NCI-H146 treated with DMSO at 0.1 percent for 48 hours (cell line): ENCODE measurements around the gene BACH2.
"Not testable (repeated sequence)": the region's sequence is repeated elsewhere in the genome, so short reads cannot be mapped to it uniquely, and the experiment has no call there.

Experiments
- DNase-seq: peaks from one replicate; lab custom pipeline; 2025; ENCODE audit not compliant: unreplicated experiment; lab: John Stamatoyannopoulos, UW

BACH2 gene

GRCh38 chr6:90162648-90163387, 133.8 kb downstream of the BACH2 start:
- DNase-seq = no peak

- DNase-seq = no peak
Measured at GRCh38 chr6:90160013-90160412, 136.6 kb downstream of the BACH2 start.

GRCh38 chr6:90159452-90159851, 137.2 kb downstream of the BACH2 start:
- DNase-seq = no peak

- no peak for DNase-seq
Measured at GRCh38 chr6:90158936-90159335, 137.7 kb downstream of the BACH2 start.

- DNase-seq = no peak
Measured at GRCh38 chr6:90157441-90157840, 139.2 kb downstream of the BACH2 start.

- no peak for DNase-seq
Measured at GRCh38 chr6:90156861-90157260, 139.8 kb downstream of the BACH2 start.

GRCh38 chr6:90154755-90155470, 141.7 kb downstream of the BACH2 start:
- no peak for DNase-seq

- no peak for DNase-seq
Measured at GRCh38 chr6:90151576-90152422, 144.8 kb downstream of the BACH2 start.

- DNase-seq = no peak
Measured at GRCh38 chr6:90149280-90149679, 147.4 kb downstream of the BACH2 start.

- DNase-seq = no peak
Measured at GRCh38 chr6:90148867-90149266, 147.8 kb downstream of the BACH2 start.

- no peak for DNase-seq
Measured at GRCh38 chr6:90146921-90147649, 149.6 kb downstream of the BACH2 start.

GRCh38 chr6:90146024-90146423, 150.6 kb downstream of the BACH2 start:
- DNase-seq = no peak

GRCh38 chr6:90144928-90145555, 151.6 kb downstream of the BACH2 start:
- DNase-seq = no peak

- DNase-seq = no peak
Measured at GRCh38 chr6:90144396-90144795, 152.2 kb downstream of the BACH2 start.

- no peak for DNase-seq
Measured at GRCh38 chr6:90140683-90141082, 156.0 kb downstream of the BACH2 start.

GRCh38 chr6:90139272-90139817, 157.3 kb downstream of the BACH2 start:
- no peak for DNase-seq

- no peak for DNase-seq
Measured at GRCh38 chr6:90136837-90137568, 159.6 kb downstream of the BACH2 start.

- no peak for DNase-seq
Measured at GRCh38 chr6:90136176-90136575, 160.5 kb downstream of the BACH2 start.

- no peak for DNase-seq
Measured at GRCh38 chr6:90135667-90136066, 161.0 kb downstream of the BACH2 start.

- not testable (repeated sequence) for DNase-seq
Measured at GRCh38 chr6:90133664-90134063, 163.0 kb downstream of the BACH2 start.
